ENCODE data around the gene NCKAP5.

The NCKAP5 gene

GRCh38 chr2:133456971-133457370, 111.3 kb downstream of the NCKAP5 start:
- no peak for DNase-seq

- DNase-seq, result no peak
Observed at GRCh38 chr2:133456156-133456555, 112.1 kb downstream of the NCKAP5 start.

DNA sequence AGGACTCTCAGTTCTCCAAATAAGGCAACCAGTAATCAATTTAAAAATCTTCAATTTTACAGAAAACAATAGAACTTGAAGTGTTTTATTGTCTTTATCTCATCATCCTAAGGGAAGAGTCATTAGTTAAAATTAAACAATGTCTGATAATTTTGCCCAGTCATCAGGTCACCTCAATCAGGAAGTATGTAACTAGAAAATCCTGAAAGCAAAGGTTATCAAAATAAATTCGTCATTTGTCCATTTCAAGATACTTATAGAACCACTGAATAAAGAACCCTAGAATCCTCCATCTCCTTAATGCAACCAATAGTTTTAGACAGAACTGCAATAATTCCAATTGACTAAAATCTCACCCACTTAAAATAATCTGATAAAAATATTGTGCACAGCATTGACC, 115.2 kb downstream of the NCKAP5 start:
- no peak for DNase-seq

GRCh38 chr2:133452583-133452982, 115.7 kb downstream of the NCKAP5 start:
- DNase-seq, result no peak

GRCh38 chr2:133452146-133452545, 116.1 kb downstream of the NCKAP5 start:
- no peak for DNase-seq

DNA sequence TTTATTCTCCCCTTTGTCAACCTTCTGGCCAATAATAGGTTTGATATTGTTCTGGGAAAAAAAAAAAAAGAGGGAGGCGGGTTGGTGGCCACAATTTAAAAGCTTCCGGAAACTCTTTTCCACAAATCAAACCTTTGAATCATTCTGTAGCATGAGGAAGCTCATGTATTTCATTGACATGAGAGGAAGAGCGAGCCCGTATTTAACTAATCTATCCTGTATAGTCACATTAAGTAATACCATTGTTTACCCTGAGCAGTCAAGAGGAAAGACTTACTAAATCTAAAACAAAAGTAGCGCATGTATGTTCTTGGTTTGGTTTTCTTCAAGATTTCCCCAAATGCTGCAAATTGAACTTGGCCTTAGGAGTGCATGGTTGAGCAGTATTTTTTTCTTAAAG, 120.1 kb downstream of the NCKAP5 start:
- no peak for DNase-seq

- no peak for DNase-seq
Observed at GRCh38 chr2:133447303-133447702, 121.0 kb downstream of the NCKAP5 start.

DNA sequence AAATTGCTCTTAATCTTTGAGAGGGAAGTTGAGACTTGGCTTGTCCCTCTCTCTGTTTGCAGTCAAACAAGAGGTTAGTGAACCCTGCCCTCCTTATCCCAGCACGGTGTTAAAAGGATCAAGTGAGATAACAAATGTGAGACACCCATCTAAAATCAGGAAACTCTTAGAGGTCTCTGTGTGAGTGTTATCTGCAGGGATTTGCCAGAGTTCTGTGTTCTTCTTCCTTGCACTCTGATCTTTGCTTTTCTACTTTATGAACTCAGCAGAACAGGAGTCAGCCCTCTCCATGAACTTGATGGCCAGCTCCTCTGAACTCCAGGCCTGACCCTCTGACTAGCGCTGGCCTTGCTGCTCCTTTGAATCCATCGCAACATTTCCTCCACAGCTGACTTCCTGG, 123.8 kb downstream of the NCKAP5 start:
- no peak for DNase-seq

GRCh38 chr2:133442393-133442792, 125.9 kb downstream of the NCKAP5 start:
- no peak for DNase-seq

DNA sequence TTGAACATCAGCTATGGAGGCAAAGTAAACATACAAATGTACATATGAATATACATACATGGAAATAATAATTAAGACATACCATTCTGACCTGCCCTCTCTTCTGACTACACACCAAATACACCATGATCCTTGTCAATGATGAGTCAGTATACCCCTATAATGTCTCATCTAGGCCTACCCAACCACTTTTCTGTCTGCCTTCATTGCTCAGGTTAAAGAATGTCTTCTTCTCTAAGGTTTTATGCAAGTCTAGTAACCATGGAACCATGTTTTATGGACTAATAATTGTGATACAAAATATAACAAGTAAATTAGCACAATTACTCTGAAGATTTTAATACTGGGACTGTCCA, 128.7 kb downstream of the NCKAP5 start:
- DNase-seq, result no peak

- DNase-seq, result no peak
Observed at GRCh38 chr2:133438848-133439564, 129.3 kb downstream of the NCKAP5 start.

- no peak for DNase-seq
Observed at GRCh38 chr2:133438026-133438425, 130.2 kb downstream of the NCKAP5 start.

DNA sequence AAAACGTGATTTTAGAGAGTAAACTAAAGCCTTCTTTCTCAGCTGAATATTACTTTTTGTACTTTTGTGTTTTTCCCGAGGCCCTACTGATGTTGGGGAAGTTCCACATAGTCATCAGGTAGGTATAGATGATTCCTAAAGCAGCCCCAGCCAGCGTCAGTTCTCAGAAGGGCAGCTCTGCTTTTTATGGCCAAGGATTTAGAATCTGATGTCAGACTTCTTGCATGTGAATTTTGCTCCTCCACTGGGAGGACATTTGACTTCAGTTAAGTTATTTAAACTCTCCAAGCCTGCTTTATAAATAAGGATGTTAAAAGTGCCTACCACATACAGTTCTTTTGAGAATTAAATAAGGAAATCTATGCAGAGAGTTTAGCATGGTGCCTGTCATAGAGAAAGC, 130.8 kb downstream of the NCKAP5 start:
- DNase-seq, result no peak

DNA sequence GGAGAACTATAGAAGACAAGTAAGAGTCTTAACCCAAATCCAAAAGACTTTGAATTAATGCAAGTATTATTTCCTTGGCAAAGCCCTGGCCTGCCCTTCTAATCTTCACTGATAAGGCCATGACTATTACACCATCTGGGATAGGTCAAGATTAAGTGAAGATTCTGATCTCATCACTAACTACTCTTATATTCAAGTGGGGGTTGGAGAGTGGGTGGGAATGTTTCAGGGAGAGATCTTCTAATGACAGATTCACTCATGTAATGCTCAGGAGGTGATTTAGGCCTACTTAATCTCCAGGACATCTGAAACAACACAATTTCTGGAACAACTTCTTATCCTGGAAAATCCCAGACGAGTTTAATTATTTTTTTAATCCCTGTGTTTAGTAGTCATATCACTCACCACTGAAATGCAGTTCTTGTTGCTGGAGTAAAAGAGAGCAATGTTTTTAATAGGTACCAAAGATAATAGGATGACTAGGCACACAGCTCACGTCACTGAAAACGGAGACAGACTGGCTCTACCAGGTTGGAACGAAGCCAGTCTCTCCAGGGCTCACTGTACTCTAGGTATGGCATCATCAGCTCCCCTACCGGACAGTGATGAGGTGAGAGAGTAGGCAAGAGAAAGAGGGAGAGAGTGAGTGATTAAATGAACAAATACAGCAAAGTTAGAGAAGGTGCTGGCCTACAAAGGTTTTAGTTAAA, 133.1 kb downstream of the NCKAP5 start:
- no peak for DNase-seq

GRCh38 chr2:133433455-133434451, 134.5 kb downstream of the NCKAP5 start:
- no peak for DNase-seq

DNA sequence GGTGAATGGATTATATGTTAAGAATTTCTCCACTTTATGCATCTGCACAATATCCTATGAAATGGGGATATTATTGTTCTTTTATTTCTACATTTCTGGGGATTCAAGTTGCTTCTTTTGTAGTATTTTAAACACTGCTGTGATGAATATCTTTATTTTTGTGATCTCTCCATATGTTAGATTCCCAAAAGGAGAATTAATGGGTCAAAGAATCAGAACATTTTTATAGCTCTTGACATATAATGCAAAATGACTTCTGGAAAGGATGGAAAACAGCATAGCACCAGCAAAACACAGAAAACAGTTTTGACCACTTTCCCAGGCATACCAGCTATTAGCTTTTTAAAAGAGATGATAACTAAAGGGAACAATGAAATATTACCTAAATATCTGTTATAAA, 135.5 kb downstream of the NCKAP5 start:
- no peak for DNase-seq

DNA sequence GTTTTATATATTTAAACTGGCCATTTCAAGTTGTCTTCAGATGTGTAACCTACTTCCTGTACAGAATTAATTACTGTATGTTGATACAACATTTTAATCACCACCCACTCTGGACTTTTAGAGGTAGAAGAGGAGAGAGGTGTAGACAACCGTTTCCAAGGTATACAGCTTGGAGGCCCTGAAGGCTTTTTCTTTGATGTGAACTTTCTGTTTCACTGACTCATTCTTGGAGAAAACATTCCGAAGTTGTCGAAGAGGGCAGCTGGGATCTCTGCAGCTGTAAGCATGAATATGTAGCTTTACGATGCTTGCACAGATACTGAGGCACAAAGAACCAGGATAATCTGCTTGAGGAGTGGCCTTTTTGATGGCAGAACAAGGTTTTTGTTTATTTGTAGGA, 137.0 kb downstream of the NCKAP5 start:
- no peak for DNase-seq

DNA sequence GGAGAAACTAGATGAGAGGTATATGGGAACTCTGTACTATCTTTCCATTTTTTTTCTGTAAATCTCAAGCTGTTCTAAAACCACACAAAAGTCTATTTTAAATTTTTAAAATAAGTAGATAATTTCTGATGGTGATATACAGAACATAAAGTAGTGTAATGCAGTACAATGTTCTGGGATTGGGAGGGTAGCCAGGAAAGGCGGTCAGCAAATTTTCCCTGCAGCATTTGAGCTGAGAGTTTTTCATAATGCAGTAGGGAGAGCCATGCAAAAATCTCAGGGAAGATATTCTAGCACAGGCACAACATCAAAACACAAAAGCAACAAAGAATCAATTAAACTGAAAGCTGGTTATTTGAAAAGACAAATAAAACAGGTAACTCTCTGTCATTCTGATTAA, 141.5 kb downstream of the NCKAP5 start:
- no peak for DNase-seq

- no peak for DNase-seq
Observed at GRCh38 chr2:133425612-133426011, 142.7 kb downstream of the NCKAP5 start.

DNA sequence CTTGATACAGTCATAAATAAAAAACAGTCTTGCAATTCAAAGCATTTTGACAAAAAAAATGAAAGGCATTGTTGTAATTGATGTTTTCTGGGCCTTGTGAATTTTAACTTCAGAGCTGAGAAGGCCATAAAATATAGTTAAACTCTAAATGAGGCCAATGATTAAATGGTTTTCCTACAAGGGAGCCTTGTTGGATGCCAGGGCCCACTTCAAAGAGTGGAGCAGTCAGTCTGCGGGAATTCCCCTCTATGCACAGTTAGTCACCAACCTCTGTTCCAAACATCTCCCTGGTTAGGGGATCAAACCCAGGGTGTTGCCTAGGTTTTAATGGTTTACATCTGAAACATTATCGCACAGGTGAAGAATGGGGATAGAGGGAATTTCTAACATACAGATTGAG, 143.4 kb downstream of the NCKAP5 start:
- DNase-seq, result no peak

DNA sequence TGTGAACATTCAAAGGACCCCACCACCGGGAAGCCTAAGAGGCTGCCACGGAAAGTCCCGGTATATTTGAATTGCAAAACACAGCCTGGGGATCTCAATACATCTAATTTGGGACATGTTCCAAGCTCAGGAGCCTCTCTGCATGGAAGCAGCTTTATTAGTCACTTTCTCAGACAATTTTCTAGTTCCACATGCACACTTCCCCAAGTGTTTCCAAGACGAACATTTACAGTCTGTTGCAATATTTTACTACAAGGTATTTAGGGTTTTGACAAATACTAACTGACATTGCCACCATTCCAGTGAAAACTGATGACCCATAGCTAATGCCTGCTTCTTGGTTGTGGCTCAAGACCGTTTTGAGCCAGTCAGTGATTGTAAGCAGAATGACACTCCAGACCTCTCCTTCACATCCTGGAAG, 145.3 kb downstream of the NCKAP5 start:
- no peak for DNase-seq

- DNase-seq, result no peak
Observed at GRCh38 chr2:133421516-133422324, 146.5 kb downstream of the NCKAP5 start.

- DNase-seq, result no peak
Observed at GRCh38 chr2:133420788-133421187, 147.5 kb downstream of the NCKAP5 start.
